ENCODE measurements around the gene TARS1.

- TF ChIP-seq, protein P1, sequence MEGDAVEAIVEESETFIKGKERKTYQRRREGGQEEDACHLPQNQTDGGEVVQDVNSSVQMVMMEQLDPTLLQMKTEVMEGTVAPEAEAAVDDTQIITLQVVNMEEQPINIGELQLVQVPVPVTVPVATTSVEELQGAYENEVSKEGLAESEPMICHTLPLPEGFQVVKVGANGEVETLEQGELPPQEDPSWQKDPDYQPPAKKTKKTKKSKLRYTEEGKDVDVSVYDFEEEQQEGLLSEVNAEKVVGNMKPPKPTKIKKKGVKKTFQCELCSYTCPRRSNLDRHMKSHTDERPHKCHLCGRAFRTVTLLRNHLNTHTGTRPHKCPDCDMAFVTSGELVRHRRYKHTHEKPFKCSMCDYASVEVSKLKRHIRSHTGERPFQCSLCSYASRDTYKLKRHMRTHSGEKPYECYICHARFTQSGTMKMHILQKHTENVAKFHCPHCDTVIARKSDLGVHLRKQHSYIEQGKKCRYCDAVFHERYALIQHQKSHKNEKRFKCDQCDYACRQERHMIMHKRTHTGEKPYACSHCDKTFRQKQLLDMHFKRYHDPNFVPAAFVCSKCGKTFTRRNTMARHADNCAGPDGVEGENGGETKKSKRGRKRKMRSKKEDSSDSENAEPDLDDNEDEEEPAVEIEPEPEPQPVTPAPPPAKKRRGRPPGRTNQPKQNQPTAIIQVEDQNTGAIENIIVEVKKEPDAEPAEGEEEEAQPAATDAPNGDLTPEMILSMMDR (conservative IDR thresholded peaks at IDR 0.05) = no peak
- TF ChIP-seq EZH2 (IDR thresholded peaks at IDR 0.05; ENCODE audit: low read depth) = no peak
Observed at GRCh38 chr5:33409435-33410170, 31.2 kb upstream of the TARS1 start.

Measured in PC-9 (cell line).